GM10266 (cell line): ENCODE measurements around the gene ERBB2.

Experiments
- DNase-seq: peaks from one replicate; pipeline ENCODE4 v3.0.0; 2012; ENCODE audit errors: extremely low spot score
- CTCF ChIP-seq: IDR thresholded peaks from 2 replicates; pipeline ENCODE4 v1.5.1; 2012; ENCODE audit warnings: mild to moderate bottlenecking, low read depth; ENCODE audit not compliant: control insufficient read depth, insufficient read depth; ENCODE audit errors: missing control alignments

ERBB2 gene

GRCh38 chr17:39737206-39737759, 37.4 kb downstream of the ERBB2 start:
- DNase-seq, result no peak

GRCh38 chr17:39737760-39738567, 38.1 kb downstream of the ERBB2 start, which contains the start of gene GRB7:
Gene GRB7 (plus strand): TSS chr17:39737938. CDS start chr17:39742302, 4,364 bp downstream.
- no peak for TF ChIP-seq CTCF
- DNase-seq, result no peak

More at GRCh38 chr17:39737206-39737759, 37.4 kb downstream of the ERBB2 start:
- TF ChIP-seq CTCF, result no peak

- DNase-seq, result peak; percentile 75
- no peak for TF ChIP-seq CTCF
Measured at GRCh38 chr17:39738568-39738901, 38.7 kb downstream of the ERBB2 start.

- no peak for DNase-seq
Measured at GRCh38 chr17:39738983-39739884, 39.4 kb downstream of the ERBB2 start.

GRCh38 chr17:39739885-39740356, 40.1 kb downstream of the ERBB2 start:
- DNase-seq, result no peak
- no peak for TF ChIP-seq CTCF

More at GRCh38 chr17:39738983-39739884, 39.4 kb downstream of the ERBB2 start:
- TF ChIP-seq CTCF, result no peak

GRCh38 chr17:39740357-39741111, 40.7 kb downstream of the ERBB2 start:
- DNase-seq, result no peak
- TF ChIP-seq CTCF, result no peak
